Neural progenitor cell (in vitro differentiated cells): ENCODE data around the gene GGN. TPM values are rescaled to one million over a fixed set of nuclear protein-coding genes. Genes with fewer than 3 reads are reported as not detected.

Experiments
- DNase-seq: peaks from one replicate; pipeline ENCODE4 v3.0.0-alpha.2; 2016; ENCODE audit warnings: low spot score
- H2AFZ ChIP-seq: fragments of 200-600 bp; sonication (generic); replicated peaks from 2 replicates; pipeline ENCODE4 v1.6.1; 2016; ENCODE audit warnings: antibody characterized with exemption
- H3F3A ChIP-seq: fragments of 200-600 bp; sonication (generic); 2 replicates; pipeline ENCODE4 v1.6.1; 2016; ENCODE audit warnings: antibody characterized with exemption, low read depth
- H3K27ac ChIP-seq: fragments of 200-600 bp; sonication (generic); 2 replicates; pipeline ENCODE4 v1.5.1; 2016; ENCODE audit warnings: mild to moderate bottlenecking
- H3K27me3 ChIP-seq: fragments of 200-600 bp; sonication (generic); 2 replicates; pipeline ENCODE4 v1.6.1; 2016; ENCODE audit warnings: mild to moderate bottlenecking, moderate library complexity
- H3K36me3 ChIP-seq: fragments of 200-600 bp; sonication (generic); 2 replicates; pipeline ENCODE4 v1.5.1; 2016
- H3K4me1 ChIP-seq: fragments of 200-600 bp; sonication (generic); 2 replicates; pipeline ENCODE4 v1.6.1; 2016; ENCODE audit warnings: mixed run types
- H3K4me2 ChIP-seq: fragments of 200-600 bp; sonication (generic); 2 replicates; pipeline ENCODE4 v1.6.1; 2016
- H3K4me3 ChIP-seq: fragments of 200-600 bp; sonication (generic); 2 replicates; pipeline ENCODE4 v1.5.1; 2016
- H3K79me2 ChIP-seq: fragments of 200-600 bp; sonication (generic); 2 replicates; pipeline ENCODE4 v1.6.1; 2016; ENCODE audit warnings: low read depth
- H3K9ac ChIP-seq: fragments of 200-600 bp; sonication (generic); 2 replicates; pipeline ENCODE4 v1.6.1; 2016
- H3K9me3 ChIP-seq: fragments of 200-600 bp; sonication (generic); 2 replicates; pipeline ENCODE4 v1.5.1; 2016; ENCODE audit warnings: low read depth
- H4K20me1 ChIP-seq: fragments of 200-600 bp; sonication (generic); 2 replicates; pipeline ENCODE4 v1.6.1; 2016; ENCODE audit warnings: low read depth
- H3K27ac Mint-ChIP-seq: 3 replicates; pipeline ENCODE4 v1.8.0; 2021; ENCODE audit warnings: mixed read lengths
- H3K27me3 Mint-ChIP-seq: 2 replicates; pipeline ENCODE4 v1.8.0; 2022; ENCODE audit warnings: low read depth, mild to moderate bottlenecking, inconsistent platforms, moderate library complexity, mixed read lengths; ENCODE audit not compliant: insufficient read depth
- H3K36me3 Mint-ChIP-seq: 3 replicates; pipeline ENCODE4 v1.8.0; 2021; ENCODE audit warnings: mixed read lengths
- H3K4me1 Mint-ChIP-seq: 3 replicates; pipeline ENCODE4 v1.8.0; 2021; ENCODE audit warnings: mixed read lengths
- H3K4me3 Mint-ChIP-seq: 3 replicates; pipeline ENCODE4 v1.8.0; 2021; ENCODE audit warnings: mild to moderate bottlenecking, moderate library complexity, mixed read lengths
- H3K9me3 Mint-ChIP-seq: 3 replicates; pipeline ENCODE4 v1.8.0; 2020; ENCODE audit warnings: mixed read lengths
- CTCF ChIP-seq: fragments of 200-600 bp; sonication (generic); IDR thresholded peaks from 2 replicates; pipeline ENCODE4 v1.5.1; 2017; ENCODE audit warnings: antibody characterized with exemption, mild to moderate bottlenecking
- EZH2 ChIP-seq: fragments of 200-600 bp; sonication (generic); IDR thresholded peaks from 2 replicates; pipeline ENCODE4 v1.6.1; 2017; ENCODE audit warnings: antibody characterized with exemption, mild to moderate bottlenecking, moderate library complexity
- EZH2phosphoT487 ChIP-seq: fragments of 200-600 bp; sonication (generic); IDR thresholded peaks from 2 replicates; pipeline ENCODE4 v1.6.1; 2017; ENCODE audit warnings: antibody characterized with exemption
- total RNA-seq: library from RNA; depleted of rRNA; stranded (reverse); fragments of >200 nt; gene quantifications from 2 replicates; pipeline ENCODE4 v1.2.3, GENCODE V29; 2015; ENCODE audit warnings: low replicate concordance

GGN gene
- total RNA-seq, 1 donor from 2014 or later: not detected

GRCh38 chr19:38401148-38401547 lies 13.3 kb upstream of the GGN start:
- no peak overlapping the region for H3K27ac ChIP-seq
- H3K4me3 Mint-ChIP-seq: no peak overlapping the region
- H3K9ac ChIP-seq: no peak overlapping the region
- H3K4me1 Mint-ChIP-seq: peaks cover 3% of the 10 kb centered on the region
- no peaks in the 10 kb centered on the region for H3K4me1 ChIP-seq
- DNase-seq: no peak
- peaks cover 13% of the 10 kb centered on the region for H3K27me3 Mint-ChIP-seq
- H3K27me3 ChIP-seq: peaks cover 44% of the 10 kb centered on the region
- H2AFZ ChIP-seq: no peak overlapping the region
- TF ChIP-seq CTCF (no peak), EZH2 (no peak), EZH2phosphoT487 (no peak)
- no peaks in the 10 kb centered on the region for H4K20me1 ChIP-seq
- peaks cover 6% of the 10 kb centered on the region for H3K36me3 Mint-ChIP-seq
- H3K4me3 ChIP-seq: no peak overlapping the region
- H3K9me3 Mint-ChIP-seq: peaks cover 3% of the 10 kb centered on the region
- H3K4me2 ChIP-seq: no peak overlapping the region
- no peaks in the 10 kb centered on the region for H3K36me3 ChIP-seq
- no peaks in the 10 kb centered on the region for H3K79me2 ChIP-seq
- peaks cover 10% of the 10 kb centered on the region for H3F3A ChIP-seq
- H3K27ac Mint-ChIP-seq: no peak overlapping the region
- H3K9me3 ChIP-seq: no peaks in the 10 kb centered on the region

- peaks cover 6% of the 10 kb centered on the region for H3K36me3 Mint-ChIP-seq
- H3K4me3 Mint-ChIP-seq: peak overlapping the region; percentile 39
- peaks cover 13% of the 10 kb centered on the region for H3K27me3 Mint-ChIP-seq
- Histone ChIP-seq H3K4me1 (no peaks in the 10 kb centered on the region), H3K4me3 (no peak overlapping the region), H3K36me3 (no peaks in the 10 kb centered on the region), H3K79me2 (no peaks in the 10 kb centered on the region), H3K4me2 (no peak overlapping the region), H3K9ac (no peak overlapping the region), H4K20me1 (no peaks in the 10 kb centered on the region), H3K27ac (no peak overlapping the region), H3K9me3 (no peaks in the 10 kb centered on the region), H3F3A (peaks cover 10% of the 10 kb centered on the region), H3K27me3 (peaks cover 44% of the 10 kb centered on the region), H2AFZ (no peak overlapping the region)
- H3K27ac Mint-ChIP-seq: no peak overlapping the region
- peaks cover 3% of the 10 kb centered on the region for H3K9me3 Mint-ChIP-seq
- no peak for TF ChIP-seq EZH2phosphoT487
- TF ChIP-seq EZH2: no peak
- TF ChIP-seq CTCF: no peak
- H3K4me1 Mint-ChIP-seq: peaks cover 3% of the 10 kb centered on the region
- no peak for DNase-seq
Measured at GRCh38 chr19:38400361-38400760, 12.5 kb upstream of the GGN start.

- TF ChIP-seq EZH2phosphoT487: no peak
- no peak for TF ChIP-seq CTCF
- no peak for TF ChIP-seq EZH2
- Mint-ChIP-seq H3K27ac (no peak overlapping the region), H3K36me3 (peaks cover 11% of the 10 kb centered on the region), H3K27me3 (peaks cover 13% of the 10 kb centered on the region), H3K4me3 (no peak overlapping the region), H3K9me3 (peaks cover 7% of the 10 kb centered on the region), H3K4me1 (peaks cover 3% of the 10 kb centered on the region)
- Histone ChIP-seq H3K36me3 (no peaks in the 10 kb centered on the region), H3K4me3 (no peak overlapping the region), H3K79me2 (no peaks in the 10 kb centered on the region), H3F3A (peaks cover 10% of the 10 kb centered on the region), H3K4me1 (no peaks in the 10 kb centered on the region), H3K27ac (no peak overlapping the region), H3K27me3 (peaks cover 48% of the 10 kb centered on the region), H2AFZ (no peak overlapping the region), H3K4me2 (no peak overlapping the region), H4K20me1 (no peaks in the 10 kb centered on the region), H3K9ac (no peak overlapping the region), H3K9me3 (no peaks in the 10 kb centered on the region)
- DNase-seq: no peak
Measured at GRCh38 chr19:38399537-38399936, 11.7 kb upstream of the GGN start.
